Natural killer cell (primary cell): Measurements from ENCODE around the gene XXYLT1. TPM values are rescaled to one million over a fixed set of nuclear protein-coding genes. Genes with fewer than 3 reads are reported as not detected.
A peak's percentile ranks its signal among the peaks of the same experiment; 100 is the strongest.

Experiments used
- ATAC-seq, 3 donors: fragments of 150-1000 bp in 2 of 3; fragments of 200-7000 bp in 1 of 3; cut with Tn5 transposase; 1 replicate in 1 of 3; 2 replicates in 2 of 3; pipeline ENCODE4 v1.10.0; 2021; ENCODE audit warnings: mild to moderate bottlenecking in 2 of 3, moderate library complexity in 2 of 3
- DNase-seq, 2 donors: peaks; one replicate each; pipeline versions ENCODE4 v3.0.0 to v3.0.0-alpha.2; 2013 to 2021; ENCODE audit warnings: mixed read lengths in 1 of 2
- H3K27ac ChIP-seq: one replicate; pipeline ENCODE4 v1.5.1; 2013; ENCODE audit warnings: mild to moderate bottlenecking, low read length
- H3K27me3 ChIP-seq: one replicate; pipeline ENCODE4 v1.6.1; 2013; ENCODE audit warnings: low read length; ENCODE audit not compliant: control insufficient read depth, insufficient read depth
- H3K36me3 ChIP-seq: one replicate; pipeline ENCODE4 v1.6.1; 2013; ENCODE audit warnings: low read length; ENCODE audit not compliant: control insufficient read depth, insufficient read depth
- H3K4me1 ChIP-seq: one replicate; pipeline ENCODE4 v1.6.1; 2013; ENCODE audit warnings: low read length; ENCODE audit not compliant: control insufficient read depth, insufficient read depth
- H3K4me3 ChIP-seq: one replicate; pipeline ENCODE4 v1.5.1; 2013; ENCODE audit warnings: low read length
- H3K9me3 ChIP-seq: one replicate; pipeline ENCODE4 v1.6.1; 2013; ENCODE audit warnings: low read length; ENCODE audit not compliant: control insufficient read depth, insufficient read depth
- H3K27ac Mint-ChIP-seq, 2 donors: one replicate each; pipeline ENCODE4 v1.8.0; 2022; ENCODE audit warnings: mild to moderate bottlenecking in 2 of 2, mixed read lengths in 2 of 2, moderate library complexity in 1 of 2
- H3K27me3 Mint-ChIP-seq, 2 donors: one replicate each; pipeline ENCODE4 v1.8.0; 2022; ENCODE audit warnings: low read depth in 2 of 2, mixed read lengths in 2 of 2
- H3K36me3 Mint-ChIP-seq: one replicate; pipeline ENCODE4 v1.8.0; 2022; ENCODE audit warnings: mixed read lengths
- H3K4me1 Mint-ChIP-seq, 2 donors: one replicate each; pipeline ENCODE4 v1.8.0; 2022; ENCODE audit warnings: mixed read lengths in 2 of 2
- H3K4me3 Mint-ChIP-seq: one replicate; pipeline ENCODE4 v1.8.0; 2022; ENCODE audit warnings: mild to moderate bottlenecking, moderate library complexity, mixed read lengths
- H3K9me3 Mint-ChIP-seq, 2 donors: one replicate each; pipeline ENCODE4 v1.8.0; 2022; ENCODE audit warnings: mixed read lengths in 2 of 2
- CTCF ChIP-seq: fragments of 200-600 bp; IDR thresholded peaks from one replicate; pipeline ENCODE4 v1.8.0; 2022; ENCODE audit warnings: antibody characterized with exemption
- WGBS: methylation state at CpG from one replicate; pipeline ENCODE4 v1.1.7; 2013; ENCODE audit warnings: missing lambda C conversion rate; ENCODE audit not compliant: insufficient coverage; 5-methylcytosine and 5-hydroxymethylcytosine counted together
- intact Hi-C: fragments of 100-400 bp; cut with micrococcal nuclease; formaldehyde crosslinking; loops from one replicate; pipeline ENCODE4 v1.14.2; 2022
- total RNA-seq, 4 donors: library from RNA; stranded (reverse); fragments of 120-200 nt in 1 of 4; gene quantifications; one replicate each; pipeline versions ENCODE4 v1.2.3 to v1.2.4, GENCODE V29; 2013 to 2022

XXYLT1 gene
- total RNA-seq, 3 donors from 2014 or later (not counting 1 experiment from before 2014, with no cell fraction given), result 8.7 to 13.6 (median 10.2) TPM

GRCh38 chr3:195060531-195061291 is 210.2 kb downstream of the XXYLT1 start:
- no peaks in the 10 kb centered on the region for H3K27me3 ChIP-seq
- Mint-ChIP-seq H3K27ac (no peak overlapping the region), H3K27me3 (peaks cover 0 to 7% of the 10 kb centered on the region in 2 donors), H3K4me1 (peaks cover 0 to 14% of the 10 kb centered on the region in 2 donors), H3K9me3 (no peaks in the 10 kb centered on the region), H3K4me3 (no peak overlapping the region), H3K36me3 (no peaks in the 10 kb centered on the region)
- 91% methylated on average over 18 of the region's 18 CpGs for WGBS
- ATAC-seq (peak in 1 of 3 donors; percentile 27), DNase-seq (no peak)
- H3K9me3 ChIP-seq, result no peaks in the 10 kb centered on the region
- no peak overlapping the region for H3K27ac ChIP-seq
- TF ChIP-seq CTCF, result no peak
- H3K4me1 ChIP-seq, result peaks cover 7% of the 10 kb centered on the region
- intact Hi-C loops, result no loop called here
- H3K4me3 ChIP-seq, result no peak overlapping the region
- H3K36me3 ChIP-seq, result no peaks in the 10 kb centered on the region

- Mint-ChIP-seq H3K9me3 (no peaks in the 10 kb centered on the region), H3K36me3 (no peaks in the 10 kb centered on the region), H3K4me3 (no peak overlapping the region), H3K27ac (no peak overlapping the region), H3K27me3 (peaks cover 0 to 9% of the 10 kb centered on the region in 2 donors), H3K4me1 (peaks cover 0 to 13% of the 10 kb centered on the region in 2 donors)
- ATAC-seq (no peak), DNase-seq (no peak)
- WGBS, result 85% methylated on average over 3 of the region's 3 CpGs
- no peaks in the 10 kb centered on the region for H3K9me3 ChIP-seq
- no peak overlapping the region for H3K27ac ChIP-seq
- no peak overlapping the region for H3K4me3 ChIP-seq
- peaks cover 7% of the 10 kb centered on the region for H3K4me1 ChIP-seq
- no peaks in the 10 kb centered on the region for H3K27me3 ChIP-seq
- H3K36me3 ChIP-seq, result no peaks in the 10 kb centered on the region
- intact Hi-C loops, result no loop called here
- no peak for TF ChIP-seq CTCF
Observed at GRCh38 chr3:195060217-195060481, 210.8 kb downstream of the XXYLT1 start.

- no peak for ATAC-seq
- no peak for TF ChIP-seq CTCF
- Histone ChIP-seq H3K27ac (no peak overlapping the region), H3K27me3 (no peaks in the 10 kb centered on the region), H3K4me1 (peaks cover 5% of the 10 kb centered on the region), H3K9me3 (no peaks in the 10 kb centered on the region), H3K36me3 (no peaks in the 10 kb centered on the region), H3K4me3 (no peak overlapping the region)
- H3K36me3 Mint-ChIP-seq, result no peaks in the 10 kb centered on the region
- no peak for DNase-seq
- no peak overlapping the region for H3K4me3 Mint-ChIP-seq
- 79% methylated on average over 22 of the region's 22 CpGs for WGBS
- no peaks in the 10 kb centered on the region for H3K9me3 Mint-ChIP-seq
- intact Hi-C loops, result no loop called here
- H3K27me3 Mint-ChIP-seq, result peaks cover 0 to 14% of the 10 kb centered on the region in 2 donors
- H3K4me1 Mint-ChIP-seq, result peaks cover 0 to 8% of the 10 kb centered on the region in 2 donors
- no peak overlapping the region for H3K27ac Mint-ChIP-seq
Observed at GRCh38 chr3:195059471-195060216, 211.3 kb downstream of the XXYLT1 start.
